ENCODE data around the gene PHF5A.
"Not testable (repeated sequence)": the region's sequence is repeated elsewhere in the genome, so short reads cannot be mapped to it uniquely, and the experiment has no call there.

The PHF5A gene

GRCh38 chr22:41469218-41469851, 843 bp upstream of the PHF5A start:
- H3K79me1 ChIP-seq (ENCODE audit: low read length): peaks cover 26% of the 10 kb centered on the region
- H3K4me1 ChIP-seq (ENCODE audit: control insufficient read depth, low read depth, low read length): peaks cover 3% of the 10 kb centered on the region
- peak; percentile 73 for DNase-seq

GRCh38 chr22:41461901-41462300, 6.6 kb downstream of the PHF5A start:
- Histone ChIP-seq H3K27ac (ENCODE audit: low read depth, low read length) (no peak overlapping the region), H3K36me3 (ENCODE audit: control insufficient read depth, insufficient read depth, low read length) (peaks cover 13% of the 10 kb centered on the region), H3K27me3 (ENCODE audit: insufficient read depth, low read length, poor library complexity) (no peaks in the 10 kb centered on the region), H2BK5ac (ENCODE audit: low read length) (no peak overlapping the region), H2BK15ac (replicated peaks; ENCODE audit: low read depth) (no peak overlapping the region), H3K4me1 (ENCODE audit: control insufficient read depth, low read depth, low read length) (no peaks in the 10 kb centered on the region), H3K23ac (ENCODE audit: low read length) (no peak overlapping the region), H2AK5ac (ENCODE audit: low read length) (no peak overlapping the region), H3K4me3 (ENCODE audit: low read length) (no peak overlapping the region), H2BK120ac (ENCODE audit: low read depth, low read length) (no peak overlapping the region), H4K5ac (ENCODE audit: low read length) (no peak overlapping the region), H3K79me1 (ENCODE audit: low read length) (peaks cover 10% of the 10 kb centered on the region), H4K8ac (ENCODE audit: low read depth, low read length) (no peak overlapping the region), H3K18ac (ENCODE audit: low read length) (no peak overlapping the region), H3K79me2 (ENCODE audit: control insufficient read depth, insufficient read depth, low read length) (peaks cover 5% of the 10 kb centered on the region), H3K4me2 (ENCODE audit: low read length) (no peak overlapping the region), H3K56ac (ENCODE audit: low read length) (no peak overlapping the region), H3K9ac (ENCODE audit: low read length) (no peak overlapping the region), H3K4ac (ENCODE audit: low read depth, low read length) (no peak overlapping the region)
- DNase-seq: no peak
- WGBS (ENCODE audit: extremely low coverage, insufficient coverage, low lambda C conversion rate): no CpG with 5 or more reads among the region's 4 CpGs

More at GRCh38 chr22:41469218-41469851, 843 bp upstream of the PHF5A start:
- WGBS (ENCODE audit: extremely low coverage, insufficient coverage, low lambda C conversion rate): no CpG with 5 or more reads among the region's 30 CpGs
- Histone ChIP-seq H3K23ac (ENCODE audit: low read length) (no peak overlapping the region), H3K36me3 (ENCODE audit: control insufficient read depth, insufficient read depth, low read length) (peaks cover 8% of the 10 kb centered on the region), H3K27me3 (ENCODE audit: insufficient read depth, low read length, poor library complexity) (no peaks in the 10 kb centered on the region), H3K9ac (ENCODE audit: low read length) (peak overlapping the region; percentile 76), H2BK120ac (ENCODE audit: low read depth, low read length) (no peak overlapping the region), H3K4ac (ENCODE audit: low read depth, low read length) (no peak overlapping the region), H3K4me2 (ENCODE audit: low read length) (peak overlapping the region; percentile 76), H4K8ac (ENCODE audit: low read depth, low read length) (no peak overlapping the region), H2BK5ac (ENCODE audit: low read length) (no peak overlapping the region), H3K56ac (ENCODE audit: low read length) (peak overlapping the region; percentile 73), H2AK5ac (ENCODE audit: low read length) (no peak overlapping the region), H2BK15ac (replicated peaks; ENCODE audit: low read depth) (no peak overlapping the region), H4K5ac (ENCODE audit: low read length) (no peak overlapping the region), H3K18ac (ENCODE audit: low read length) (no peak overlapping the region), H3K79me2 (ENCODE audit: control insufficient read depth, insufficient read depth, low read length) (peaks cover 46% of the 10 kb centered on the region), H3K27ac (ENCODE audit: low read depth, low read length) (no peak overlapping the region), H3K4me3 (ENCODE audit: low read length) (peak overlapping the region; percentile 38)

GRCh38 chr22:41460071-41460470, 8.4 kb downstream of the PHF5A start:
- not testable (repeated sequence) for H3K56ac ChIP-seq (ENCODE audit: low read length); H2BK15ac ChIP-seq (replicated peaks; ENCODE audit: low read depth); H4K8ac ChIP-seq (ENCODE audit: low read depth, low read length); H3K27me3 ChIP-seq (ENCODE audit: insufficient read depth, low read length, poor library complexity); DNase-seq; H4K5ac ChIP-seq (ENCODE audit: low read length); H3K23ac ChIP-seq (ENCODE audit: low read length); H3K18ac ChIP-seq (ENCODE audit: low read length); H3K36me3 ChIP-seq (ENCODE audit: control insufficient read depth, insufficient read depth, low read length); H3K4me3 ChIP-seq (ENCODE audit: low read length); H3K4me1 ChIP-seq (ENCODE audit: control insufficient read depth, low read depth, low read length); H3K79me2 ChIP-seq (ENCODE audit: control insufficient read depth, insufficient read depth, low read length); H2AK5ac ChIP-seq (ENCODE audit: low read length); H3K79me1 ChIP-seq (ENCODE audit: low read length); H3K4ac ChIP-seq (ENCODE audit: low read depth, low read length); H3K27ac ChIP-seq (ENCODE audit: low read depth, low read length); H2BK120ac ChIP-seq (ENCODE audit: low read depth, low read length); H3K4me2 ChIP-seq (ENCODE audit: low read length); H2BK5ac ChIP-seq (ENCODE audit: low read length); H3K9ac ChIP-seq (ENCODE audit: low read length)
- WGBS (ENCODE audit: extremely low coverage, insufficient coverage, low lambda C conversion rate): no CpG with 5 or more reads among the region's 5 CpGs

GRCh38 chr22:41459431-41459830, 9.1 kb downstream of the PHF5A start:
- no peak overlapping the region for H3K18ac ChIP-seq (ENCODE audit: low read length)
- no peak overlapping the region for H2BK15ac ChIP-seq (replicated peaks; ENCODE audit: low read depth)
- DNase-seq: no peak
- H3K23ac ChIP-seq (ENCODE audit: low read length): no peak overlapping the region
- H4K5ac ChIP-seq (ENCODE audit: low read length): no peak overlapping the region
- no peak overlapping the region for H3K4me2 ChIP-seq (ENCODE audit: low read length)
- H2AK5ac ChIP-seq (ENCODE audit: low read length): no peak overlapping the region
- no peak overlapping the region for H3K4ac ChIP-seq (ENCODE audit: low read depth, low read length)
- H3K27me3 ChIP-seq (ENCODE audit: insufficient read depth, low read length, poor library complexity): no peaks in the 10 kb centered on the region
- H2BK5ac ChIP-seq (ENCODE audit: low read length): no peak overlapping the region
- peaks cover 3% of the 10 kb centered on the region for H3K79me1 ChIP-seq (ENCODE audit: low read length)
- H3K36me3 ChIP-seq (ENCODE audit: control insufficient read depth, insufficient read depth, low read length): peaks cover 8% of the 10 kb centered on the region
- H4K8ac ChIP-seq (ENCODE audit: low read depth, low read length): no peak overlapping the region
- no peaks in the 10 kb centered on the region for H3K4me1 ChIP-seq (ENCODE audit: control insufficient read depth, low read depth, low read length)
- H3K4me3 ChIP-seq (ENCODE audit: low read length): no peak overlapping the region
- no CpG with 5 or more reads among the region's 1 CpG for WGBS (ENCODE audit: extremely low coverage, insufficient coverage, low lambda C conversion rate)
- no peaks in the 10 kb centered on the region for H3K79me2 ChIP-seq (ENCODE audit: control insufficient read depth, insufficient read depth, low read length)
- no peak overlapping the region for H3K9ac ChIP-seq (ENCODE audit: low read length)
- no peak overlapping the region for H3K56ac ChIP-seq (ENCODE audit: low read length)
- no peak overlapping the region for H3K27ac ChIP-seq (ENCODE audit: low read depth, low read length)
- no peak overlapping the region for H2BK120ac ChIP-seq (ENCODE audit: low read depth, low read length)

GRCh38 chr22:41458161-41458728, 10.2 kb downstream of the PHF5A start:
- Histone ChIP-seq H3K36me3 (ENCODE audit: control insufficient read depth, insufficient read depth, low read length) (peaks cover 4% of the 10 kb centered on the region), H3K27ac (ENCODE audit: low read depth, low read length) (no peak overlapping the region), H2BK5ac (ENCODE audit: low read length) (no peak overlapping the region), H2AK5ac (ENCODE audit: low read length) (no peak overlapping the region), H3K79me1 (ENCODE audit: low read length) (no peaks in the 10 kb centered on the region), H3K27me3 (ENCODE audit: insufficient read depth, low read length, poor library complexity) (no peaks in the 10 kb centered on the region), H2BK120ac (ENCODE audit: low read depth, low read length) (no peak overlapping the region), H3K23ac (ENCODE audit: low read length) (no peak overlapping the region), H4K5ac (ENCODE audit: low read length) (no peak overlapping the region), H3K79me2 (ENCODE audit: control insufficient read depth, insufficient read depth, low read length) (no peaks in the 10 kb centered on the region), H2BK15ac (replicated peaks; ENCODE audit: low read depth) (no peak overlapping the region), H3K18ac (ENCODE audit: low read length) (no peak overlapping the region), H4K8ac (ENCODE audit: low read depth, low read length) (no peak overlapping the region), H3K4ac (ENCODE audit: low read depth, low read length) (no peak overlapping the region), H3K4me3 (ENCODE audit: low read length) (no peak overlapping the region), H3K4me2 (ENCODE audit: low read length) (no peak overlapping the region), H3K56ac (ENCODE audit: low read length) (no peak overlapping the region), H3K9ac (ENCODE audit: low read length) (no peak overlapping the region), H3K4me1 (ENCODE audit: control insufficient read depth, low read depth, low read length) (no peaks in the 10 kb centered on the region)
- WGBS (ENCODE audit: extremely low coverage, insufficient coverage, low lambda C conversion rate): no CpG with 5 or more reads among the region's 7 CpGs
- no peak for DNase-seq
